Left hindlimb (tissue), 1 donor: ENCODE data around the gene IGSF9B.

Experiments used
- DNase-seq: peaks from one replicate; pipeline ENCODE4 v3.0.0-alpha.2; 2018

The IGSF9B gene

DNA sequence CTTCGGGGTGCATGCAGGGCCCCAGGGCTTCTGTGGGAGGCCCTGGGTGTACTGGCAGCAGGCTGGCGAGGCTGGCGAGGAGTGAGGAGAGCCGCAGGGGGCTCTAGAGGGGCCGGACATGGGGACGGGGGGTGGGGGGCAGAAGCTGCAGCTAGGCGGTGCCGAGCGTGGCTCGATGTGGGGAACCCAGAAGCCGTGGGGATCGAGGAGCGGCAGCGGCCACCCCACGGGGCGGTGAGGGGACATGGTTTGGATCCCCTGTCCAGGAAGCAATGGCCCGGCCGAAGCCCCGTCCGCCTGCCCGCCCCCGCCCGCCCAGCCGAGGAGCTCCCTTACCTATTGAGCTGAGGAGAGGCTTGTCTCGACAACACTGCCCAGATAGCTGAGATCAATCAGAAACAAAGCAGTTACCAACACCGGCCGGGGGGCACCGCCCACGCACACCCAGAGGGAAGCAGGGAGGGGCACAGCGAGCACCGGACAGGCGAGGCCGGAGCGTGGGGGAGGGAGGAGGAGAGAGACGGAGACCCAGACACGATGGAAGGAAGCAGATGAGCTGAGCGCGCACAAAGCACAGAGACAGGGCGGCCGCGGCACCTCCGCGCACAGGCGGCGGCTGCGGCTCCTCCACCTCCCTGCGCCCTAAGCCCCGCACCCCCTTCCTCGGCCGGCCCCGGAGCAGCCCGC lies 38.7 kb downstream of the IGSF9B start:
- DNase-seq, result no peak

DNA sequence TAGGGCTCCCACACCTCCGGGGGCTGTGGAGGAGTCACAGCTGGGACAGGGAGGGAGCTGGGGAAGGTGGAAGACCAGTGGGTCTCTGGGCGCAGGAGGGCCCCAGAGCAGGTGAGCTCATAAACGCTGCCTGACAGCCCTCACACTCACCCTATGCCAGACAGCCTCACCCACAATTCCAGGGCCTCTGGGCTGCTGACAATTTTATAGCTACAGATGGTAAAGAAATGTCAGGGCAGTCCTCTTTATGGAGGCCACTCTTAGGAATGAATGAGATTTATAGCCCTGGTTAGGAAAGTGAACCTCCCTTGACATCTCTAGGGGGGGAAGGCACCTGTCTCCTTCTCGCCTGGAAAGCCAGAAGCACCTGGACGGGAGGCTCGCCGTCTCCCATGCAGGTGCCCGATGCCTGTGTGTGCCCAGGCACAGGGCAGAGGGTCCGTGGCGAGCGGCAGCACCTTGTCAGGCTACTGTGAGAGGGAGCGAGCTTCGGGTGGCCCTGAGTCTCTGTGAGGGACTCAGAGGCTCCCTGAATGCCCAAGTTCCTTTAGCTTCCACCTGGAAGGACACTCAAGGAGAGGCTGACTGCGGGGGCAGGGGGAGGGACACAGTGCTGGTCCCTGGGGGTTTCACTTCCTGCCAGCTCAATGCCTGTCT lies 39.9 kb downstream of the IGSF9B start:
- DNase-seq, result no peak

DNA sequence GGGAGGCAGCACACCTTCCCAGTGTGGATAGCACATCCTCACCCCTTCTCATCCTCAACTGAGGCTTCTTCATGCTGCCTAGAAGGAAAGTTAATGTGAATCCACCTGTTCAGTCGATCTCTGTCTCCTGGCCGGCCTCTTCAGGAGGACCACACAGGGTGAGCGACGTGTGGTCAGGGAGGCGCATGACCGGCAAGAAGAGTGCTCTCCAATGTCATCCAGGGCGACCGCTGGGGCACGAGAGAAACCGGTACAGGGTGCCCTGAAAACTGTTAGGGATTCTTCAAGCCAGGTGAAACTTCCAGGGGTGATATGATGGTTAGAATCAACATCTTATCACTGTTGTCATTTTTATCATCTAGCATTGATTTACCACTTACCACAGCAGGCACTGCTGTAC lies 43.0 kb downstream of the IGSF9B start:
- no peak for DNase-seq

DNA sequence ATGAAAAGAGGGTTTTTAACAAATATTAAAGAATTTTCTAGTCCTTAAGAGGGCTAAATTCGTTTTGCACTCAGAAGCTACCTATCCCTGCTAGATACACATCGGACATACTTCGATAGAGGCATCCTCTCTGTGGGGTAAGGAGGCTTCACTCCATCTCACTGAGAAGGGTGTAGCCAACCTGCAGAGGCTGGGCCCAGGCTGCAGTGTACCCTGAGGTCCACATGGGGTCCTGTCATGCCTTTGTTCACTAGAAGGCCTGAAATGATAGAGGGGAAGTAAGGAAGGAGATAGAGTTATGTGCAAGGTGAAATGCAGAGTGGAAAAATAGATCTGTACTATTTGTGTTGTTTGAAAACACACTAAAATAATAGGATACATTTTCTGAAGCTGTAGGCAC lies 45.6 kb downstream of the IGSF9B start:
- no peak for DNase-seq

DNA sequence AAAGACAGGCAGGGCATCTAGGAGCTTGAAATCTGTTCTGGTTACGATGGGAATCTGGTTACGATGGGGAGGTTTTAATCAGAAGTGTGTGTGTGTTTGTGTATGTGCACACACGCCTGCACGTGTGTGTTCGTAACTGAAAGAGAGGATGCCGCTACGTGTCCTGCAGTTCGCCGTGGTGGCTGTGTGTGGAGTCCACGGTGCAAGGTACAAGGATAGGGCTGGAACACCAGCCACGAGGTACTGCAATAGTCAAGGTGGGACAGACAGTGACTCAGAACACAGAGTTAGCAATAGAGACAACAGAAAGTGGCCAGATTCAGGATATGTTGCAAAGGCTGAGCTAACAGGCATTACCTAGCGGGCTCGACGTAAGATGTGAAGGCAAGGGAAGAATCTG lies 46.7 kb downstream of the IGSF9B start:
- DNase-seq, result no peak

DNA sequence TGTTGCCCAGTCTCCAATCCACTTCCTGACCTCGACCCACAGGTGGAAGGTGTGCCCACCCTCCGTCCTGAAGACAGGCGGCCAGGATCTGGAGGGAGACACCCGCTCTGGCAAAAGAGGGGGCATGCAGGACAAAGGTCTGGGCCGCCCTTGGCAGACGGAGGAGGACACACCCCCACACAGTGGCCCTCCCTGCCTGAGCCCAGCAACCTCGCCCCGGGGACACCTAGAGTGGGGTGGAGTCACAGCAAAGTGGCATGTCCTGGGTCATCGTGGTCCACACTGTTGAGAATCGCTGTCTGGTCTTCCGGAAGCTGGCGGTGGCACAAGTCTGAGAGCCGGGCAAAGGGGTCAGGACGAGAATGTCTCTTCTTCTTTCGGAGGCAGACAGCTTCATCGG lies 47.9 kb downstream of the IGSF9B start:
- no peak for DNase-seq

DNA sequence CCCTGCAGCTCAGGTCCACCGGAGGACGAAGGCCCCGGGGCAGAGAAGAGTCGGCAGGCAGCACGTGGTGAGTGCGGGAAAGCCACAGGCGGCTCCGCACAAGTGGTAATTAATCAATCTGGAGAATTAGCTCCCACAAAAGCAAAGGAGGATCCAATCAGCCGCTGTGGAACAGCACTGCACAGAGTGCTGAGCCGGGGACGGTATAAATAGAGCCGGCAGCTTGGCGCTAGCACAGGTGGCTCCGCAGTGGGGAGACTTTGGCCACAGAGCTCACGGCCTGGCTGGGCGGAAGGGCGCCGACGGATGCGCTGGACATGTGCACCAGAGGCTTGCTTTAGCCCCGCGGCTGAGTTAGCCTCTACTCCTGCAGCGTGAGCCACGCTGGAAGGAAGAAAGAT lies 48.9 kb downstream of the IGSF9B start:
- no peak for DNase-seq

DNA sequence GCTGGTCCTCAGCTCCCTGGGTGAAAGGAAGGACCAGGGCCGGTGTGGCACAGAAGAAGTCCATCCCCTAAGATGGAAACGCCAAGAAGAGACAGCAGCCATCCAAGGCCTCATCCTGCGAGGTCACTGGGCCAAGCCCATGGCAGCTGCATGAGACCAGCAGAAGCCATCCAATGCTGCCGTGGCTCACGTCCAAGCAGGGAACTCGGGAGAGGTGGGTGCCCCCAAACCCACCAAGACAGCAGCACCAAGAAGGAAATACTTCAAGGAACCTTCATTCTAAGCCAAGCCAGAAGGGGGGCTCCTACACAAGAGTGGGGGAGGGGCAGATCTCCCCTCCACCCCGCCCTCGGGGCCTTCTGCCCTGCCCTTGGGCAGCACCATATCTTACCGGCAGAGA lies 49.6 kb downstream of the IGSF9B start:
- no peak for DNase-seq

DNA sequence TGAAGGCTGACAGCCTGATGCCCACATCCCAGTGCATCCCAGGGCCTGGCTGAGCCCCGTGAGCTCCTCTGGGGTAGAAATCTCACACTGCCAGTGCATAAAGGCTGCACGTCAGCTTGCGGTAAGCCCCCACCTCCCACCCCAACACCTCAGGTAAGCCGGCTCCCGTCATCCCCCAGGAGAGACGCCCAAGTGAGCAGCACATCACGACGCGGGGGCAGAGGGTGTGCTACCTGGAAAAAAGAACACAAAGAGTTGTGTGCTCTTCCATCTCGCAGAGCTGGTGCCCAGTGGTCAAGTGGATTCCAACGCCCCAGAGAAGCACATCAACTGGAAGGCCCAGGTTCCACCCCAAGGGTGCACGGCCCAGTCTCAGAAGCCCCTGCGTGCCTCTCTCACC lies 50.0 kb downstream of the IGSF9B start:
- DNase-seq, result no peak

DNA sequence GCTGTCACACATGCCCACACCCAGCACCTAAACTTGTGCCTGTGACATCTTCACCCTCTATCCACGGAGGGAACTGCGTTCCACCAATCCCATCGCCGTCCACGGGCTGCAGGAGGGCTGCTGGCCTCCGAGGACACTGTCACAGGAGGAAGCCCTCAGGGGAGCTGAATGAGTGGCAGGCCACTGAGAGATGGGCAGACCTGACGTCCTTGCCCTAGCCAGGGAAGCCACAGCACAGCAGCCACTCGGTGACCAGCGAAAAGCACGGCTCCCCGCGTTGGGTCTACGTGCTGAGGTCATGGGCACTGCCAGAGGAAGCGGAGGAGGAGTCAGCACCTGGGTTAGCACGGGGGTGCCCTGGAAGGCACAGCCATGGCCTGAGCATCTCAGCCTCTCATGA lies 50.5 kb downstream of the IGSF9B start:
- DNase-seq, result no peak

DNA sequence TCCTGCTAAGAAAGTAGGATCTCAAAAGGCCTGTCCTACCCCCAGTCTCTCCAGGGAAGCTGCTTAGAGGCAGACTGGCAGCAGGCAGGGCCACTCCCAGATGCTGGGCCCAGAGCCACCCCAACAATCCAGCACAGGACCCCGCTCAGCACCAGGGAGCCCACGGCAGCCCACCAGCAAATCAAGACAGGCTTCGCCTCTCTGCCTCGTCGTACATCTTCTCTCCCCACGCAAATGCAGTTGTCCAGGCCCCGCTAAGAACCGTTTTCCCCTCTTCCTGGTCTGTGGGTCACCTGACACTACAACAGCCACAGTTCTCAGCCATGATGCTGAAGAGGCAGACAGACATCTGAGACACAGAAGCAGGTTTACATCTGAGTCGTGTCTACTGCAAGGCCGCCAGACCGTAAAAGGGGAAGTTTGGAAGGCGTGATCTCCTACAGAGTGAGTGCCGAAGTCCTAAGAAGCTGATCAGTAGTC lies 51.1 kb downstream of the IGSF9B start:
- DNase-seq, result no peak

DNA sequence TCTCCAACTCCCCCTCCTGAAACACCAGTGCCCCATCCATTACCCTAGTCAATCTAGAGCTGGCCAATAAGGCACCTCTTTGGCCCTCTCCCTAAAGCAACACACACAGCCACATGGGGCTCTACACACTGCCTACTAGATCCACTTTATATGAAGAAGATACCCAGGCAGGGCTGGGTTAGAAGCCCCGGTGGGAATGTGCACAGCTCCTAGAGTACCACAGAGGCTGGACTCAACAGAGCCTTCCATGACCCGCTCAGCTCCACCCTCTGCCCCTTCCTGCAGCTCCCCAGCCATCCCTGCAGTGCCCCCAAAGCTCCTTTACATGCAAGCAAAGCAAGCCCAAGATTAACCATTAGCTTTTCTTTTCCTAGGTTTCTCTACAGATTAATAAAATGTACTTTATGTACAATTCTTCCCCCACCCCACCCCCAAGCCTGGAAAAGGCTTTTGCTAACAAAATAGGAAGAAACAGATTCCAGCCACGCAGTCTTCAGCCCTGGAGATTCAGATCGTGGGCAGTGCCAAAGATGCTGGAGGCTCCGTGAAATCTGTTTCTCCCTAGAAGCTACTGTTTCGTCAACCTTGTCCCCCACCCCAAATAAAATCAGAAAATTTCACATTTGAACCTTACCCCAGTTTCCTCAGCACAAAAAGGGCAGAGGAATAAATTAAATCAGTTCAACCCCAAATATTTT lies 51.8 kb downstream of the IGSF9B start:
- no peak for DNase-seq

DNA sequence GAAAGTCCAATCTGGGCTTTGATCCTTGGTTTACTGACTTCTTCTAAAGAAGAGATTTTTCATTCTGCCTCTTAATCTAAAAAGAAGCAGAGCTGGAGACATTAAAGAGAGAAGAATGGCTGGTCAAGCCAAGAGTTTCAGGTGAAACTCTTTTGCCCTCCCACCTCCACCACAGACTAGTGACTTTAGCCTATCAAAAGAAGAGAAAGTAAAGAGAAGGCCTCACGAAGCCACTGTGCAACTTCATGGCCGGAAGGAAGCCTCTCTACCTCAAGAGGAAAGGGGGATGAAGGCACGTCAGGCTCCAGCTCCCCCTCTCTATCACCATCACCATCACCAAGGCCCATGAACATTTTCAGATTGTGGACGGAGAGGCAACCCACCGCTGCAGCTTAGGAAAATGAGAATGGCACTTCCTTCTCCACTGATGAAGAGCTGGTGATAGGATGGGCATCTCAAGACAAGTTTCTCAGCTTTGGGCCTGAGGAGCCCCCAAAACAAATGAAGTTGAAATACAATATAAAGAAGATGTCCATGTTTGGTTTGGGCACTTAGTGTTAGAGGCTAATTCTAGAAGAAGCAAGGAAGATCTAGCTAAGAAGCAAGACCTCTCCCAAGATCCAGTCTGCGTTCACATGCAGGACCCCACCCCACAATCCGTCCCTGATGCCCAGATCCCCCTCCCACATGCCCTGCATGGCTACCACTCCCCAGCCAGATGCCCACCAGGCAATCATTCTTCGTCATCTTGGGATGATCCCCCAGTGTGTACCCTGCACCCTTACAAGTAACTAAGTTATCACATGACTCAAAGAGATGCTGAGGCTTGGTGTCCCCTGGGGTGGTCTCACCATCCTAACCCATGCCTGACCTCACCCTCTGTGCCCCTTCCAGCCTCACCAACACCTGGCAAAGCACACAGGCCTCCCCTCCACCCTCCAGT lies 52.6 kb downstream of the IGSF9B start:
- no peak for DNase-seq

DNA sequence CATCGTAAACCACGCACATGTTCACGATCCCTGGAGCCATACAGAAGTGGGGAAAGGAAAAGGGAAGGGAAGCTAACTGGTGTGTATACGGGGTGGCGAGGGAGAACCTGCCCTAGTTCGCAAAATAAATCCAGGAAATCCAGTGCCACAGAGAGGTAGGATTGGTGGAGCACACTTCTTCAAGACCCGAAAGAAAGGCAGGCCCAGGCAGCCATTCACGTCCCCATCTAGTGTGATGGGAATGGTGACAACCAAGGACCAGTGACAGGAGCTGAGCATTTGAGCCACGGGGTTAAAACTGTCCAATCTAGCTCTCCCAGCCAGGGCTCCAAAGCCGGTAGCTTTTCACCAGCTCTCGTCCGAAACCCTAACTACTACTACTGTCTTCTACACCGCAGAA lies 53.7 kb downstream of the IGSF9B start:
- DNase-seq, result no peak

DNA sequence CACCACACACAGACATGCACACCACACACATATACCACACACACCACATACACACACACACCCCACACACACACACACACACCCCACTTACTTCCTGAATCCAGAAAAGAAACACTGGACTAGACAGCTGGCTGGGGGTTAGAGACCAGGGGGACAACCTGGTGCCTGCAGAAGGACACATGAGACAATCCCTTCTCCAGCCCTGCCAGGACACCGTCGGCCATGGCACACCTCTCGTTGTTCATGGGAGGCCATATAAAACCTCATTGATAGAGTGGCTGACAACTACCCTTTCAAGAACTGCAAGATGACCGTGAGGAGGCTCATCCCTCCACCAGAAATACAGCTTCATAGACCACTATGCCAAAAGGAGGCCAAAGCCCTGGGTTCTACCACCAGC lies 54.3 kb downstream of the IGSF9B start:
- no peak for DNase-seq

DNA sequence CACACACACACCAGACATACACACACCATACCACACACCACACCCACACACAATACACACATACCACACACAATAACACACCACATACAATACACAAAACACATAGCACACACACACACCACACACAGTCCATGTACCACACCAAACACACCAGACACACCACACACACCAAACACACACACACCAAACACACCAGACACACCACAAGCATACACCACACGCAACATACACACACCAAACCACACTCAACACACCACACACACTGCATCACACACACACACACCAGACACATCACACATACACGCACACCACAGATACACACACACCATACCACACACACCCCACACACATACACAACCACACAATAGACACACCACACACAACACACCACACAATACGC lies 54.8 kb downstream of the IGSF9B start:
- no peak for DNase-seq

DNA sequence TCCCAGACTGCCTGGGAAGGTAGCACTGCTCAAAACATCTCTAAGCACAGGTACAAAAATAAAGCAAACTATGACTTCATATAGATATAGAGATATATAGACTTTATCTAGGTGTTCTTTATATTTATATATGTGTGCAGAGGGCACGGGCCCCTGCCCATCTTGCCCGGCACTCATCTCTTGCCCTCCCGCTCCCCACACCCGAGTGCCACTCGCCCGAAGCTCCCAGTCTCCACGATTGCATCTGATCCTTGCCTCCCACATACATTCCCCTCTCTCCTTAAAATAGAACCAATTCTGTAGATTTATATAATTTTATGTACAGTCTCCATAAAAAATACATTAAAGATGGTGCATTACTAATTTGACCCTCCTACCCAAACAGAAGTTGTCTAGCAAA lies 55.5 kb downstream of the IGSF9B start:
- no peak for DNase-seq

DNA sequence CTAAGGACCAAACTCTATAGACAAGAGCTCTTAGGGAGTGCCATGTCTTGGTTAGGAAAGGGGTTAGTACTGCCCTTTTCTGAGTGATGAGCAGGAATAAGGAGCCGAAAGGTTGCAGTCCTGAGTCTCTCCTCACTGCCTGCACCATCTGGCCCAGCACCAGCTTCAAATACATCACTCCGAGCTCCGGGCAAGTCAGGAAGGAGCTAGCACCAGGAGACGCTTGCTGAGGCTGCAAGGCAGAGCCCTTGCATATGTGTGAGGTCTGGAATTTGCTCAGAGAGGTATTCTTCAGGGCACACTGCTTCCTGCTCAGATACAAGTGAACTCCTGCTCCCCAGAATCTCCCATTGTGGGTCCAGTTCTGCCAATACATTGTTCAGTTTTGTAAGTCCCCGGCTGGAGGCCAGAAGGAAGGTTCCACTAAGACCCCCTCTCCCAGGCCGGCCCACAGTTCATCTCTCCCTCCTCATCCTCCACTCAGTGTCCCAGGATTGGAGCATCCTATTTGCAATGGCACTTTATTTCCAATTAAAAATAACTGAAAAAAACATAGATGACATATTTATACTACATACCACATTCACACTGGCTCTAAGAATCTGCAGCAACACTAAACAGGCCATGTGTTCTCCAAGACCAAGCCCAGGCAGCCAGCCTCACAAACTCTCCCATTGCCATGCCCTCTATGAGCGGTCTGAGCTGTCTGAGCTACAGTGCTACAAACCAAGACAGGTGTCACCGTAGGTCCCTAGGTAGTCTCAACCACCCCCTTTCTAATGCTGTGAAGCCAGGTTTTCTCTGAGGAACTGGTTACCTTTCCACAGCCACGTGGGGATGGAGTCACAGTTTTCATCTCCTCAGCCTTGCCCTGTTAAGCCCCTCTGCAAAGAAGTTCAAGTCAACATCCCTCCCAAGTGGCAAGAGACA lies 56.3 kb downstream of the IGSF9B start:
- no peak for DNase-seq

DNA sequence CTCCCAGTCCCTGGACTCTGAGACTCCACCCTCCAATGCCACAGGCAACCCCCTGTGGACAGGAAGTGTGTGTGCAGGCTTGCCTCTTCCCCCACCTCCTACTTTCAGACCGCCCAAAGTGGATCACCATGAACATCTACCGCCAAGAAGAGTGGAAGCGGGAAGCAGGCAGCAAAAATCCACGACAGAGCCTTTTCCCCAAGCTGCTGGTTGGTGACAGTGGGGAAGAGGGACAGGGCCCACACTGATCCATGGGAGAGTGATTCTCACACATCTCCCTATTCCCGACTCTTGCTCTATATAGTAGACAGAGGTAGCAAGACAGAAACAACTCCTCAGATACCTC lies 58.0 kb downstream of the IGSF9B start:
- DNase-seq, result no peak

DNA sequence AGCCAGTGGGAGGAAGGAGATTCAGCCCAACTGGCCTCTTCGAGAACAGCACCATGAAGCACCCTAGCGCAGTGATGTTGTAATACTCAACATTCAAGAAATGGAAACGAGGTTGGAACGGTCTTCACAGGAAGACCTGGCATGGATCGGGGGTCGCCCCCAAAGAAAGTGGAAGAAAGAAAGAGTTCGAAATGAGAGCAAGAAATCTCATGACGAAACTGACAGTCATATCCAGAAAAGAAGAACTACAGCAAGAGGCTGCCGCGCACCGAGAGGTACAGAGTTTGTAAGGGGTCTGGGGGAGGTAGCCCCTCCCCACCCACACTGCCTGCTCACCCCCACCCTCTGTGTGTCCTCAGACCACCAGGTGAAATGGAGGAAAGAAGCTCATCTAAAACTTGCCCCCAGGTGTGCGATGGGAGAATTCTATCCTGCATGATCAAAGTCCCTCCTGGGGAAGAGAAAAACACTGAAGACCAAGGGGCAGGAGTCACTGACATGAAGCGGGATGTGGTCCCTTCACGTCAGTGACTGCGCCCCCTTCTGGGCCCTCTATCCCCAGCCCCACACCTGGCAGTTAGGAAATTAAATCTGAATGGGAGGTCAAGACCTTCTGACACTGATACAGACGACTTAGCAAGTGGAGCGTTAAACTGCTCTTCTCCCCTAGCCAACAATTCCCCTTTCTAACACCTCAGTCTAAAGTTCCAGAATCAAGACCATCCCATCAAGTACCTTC lies 58.6 kb downstream of the IGSF9B start:
- DNase-seq, result no peak

DNA sequence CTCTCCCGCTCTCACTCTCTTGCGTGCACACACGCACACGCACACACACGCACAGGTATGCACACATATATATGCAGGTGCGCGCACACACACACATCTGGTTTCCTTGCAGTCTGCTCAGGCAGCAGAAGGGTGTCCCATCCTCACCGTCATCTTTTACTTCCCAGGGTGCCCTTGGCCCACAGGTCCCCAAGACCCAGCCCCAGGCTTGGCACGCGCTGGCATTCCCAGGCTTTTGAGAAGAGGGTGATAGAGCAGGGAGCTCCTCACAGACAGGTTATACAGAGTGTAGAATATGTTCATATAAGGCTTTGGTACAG lies 59.5 kb downstream of the IGSF9B start:
- no peak for DNase-seq
